CD4-positive, alpha-beta T cell treated with Interleukin-15 for 4 hours (primary cell): ENCODE measurements around the gene LCP1.

Experiments
- DNase-seq: peaks from one replicate; pipeline ENCODE4 v3.0.0-alpha.2; 2020; ENCODE audit warnings: low spot score

The LCP1 gene

DNA sequence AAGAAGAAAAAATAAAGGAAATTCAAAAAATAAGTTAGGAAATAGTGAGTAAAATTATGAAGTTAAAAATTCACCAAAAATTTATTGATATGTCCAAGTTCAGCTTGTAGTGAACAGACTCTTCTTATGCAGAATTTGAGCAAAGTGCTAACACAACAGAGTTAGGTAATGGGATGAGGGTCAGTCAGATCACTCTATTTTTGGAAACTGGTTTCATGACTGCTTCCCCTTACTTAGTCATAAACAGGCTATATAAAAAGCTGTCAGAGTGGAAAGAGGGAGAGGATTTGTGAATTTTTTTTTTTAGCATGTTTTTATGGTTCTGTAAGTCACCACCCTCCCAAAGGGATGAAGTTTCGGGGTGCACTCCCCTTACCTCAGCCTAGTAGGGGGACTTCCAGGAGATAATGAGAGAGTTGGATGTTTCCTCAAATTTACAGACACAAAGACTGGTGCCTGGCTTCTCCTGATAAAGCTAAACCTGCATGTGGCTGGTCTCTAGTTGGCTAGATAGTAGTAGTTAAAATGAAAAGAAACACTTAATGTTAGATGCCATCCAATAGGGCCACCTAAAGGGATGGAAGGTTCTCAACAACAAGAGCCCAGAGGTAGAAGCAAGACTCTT lies 81.7 kb downstream of the LCP1 start:
- DNase-seq, result no peak

GRCh38 chr13:46097663-46098062 lies 84.3 kb downstream of the LCP1 start:
- DNase-seq, result no peak

GRCh38 chr13:46097015-46097414 lies 85.0 kb downstream of the LCP1 start:
- DNase-seq, result no peak

- DNase-seq, result no peak
Observed at GRCh38 chr13:46094478-46094877, 87.5 kb downstream of the LCP1 start.

- DNase-seq, result no peak
Observed at GRCh38 chr13:46088821-46089562, 93.0 kb downstream of the LCP1 start.

DNA sequence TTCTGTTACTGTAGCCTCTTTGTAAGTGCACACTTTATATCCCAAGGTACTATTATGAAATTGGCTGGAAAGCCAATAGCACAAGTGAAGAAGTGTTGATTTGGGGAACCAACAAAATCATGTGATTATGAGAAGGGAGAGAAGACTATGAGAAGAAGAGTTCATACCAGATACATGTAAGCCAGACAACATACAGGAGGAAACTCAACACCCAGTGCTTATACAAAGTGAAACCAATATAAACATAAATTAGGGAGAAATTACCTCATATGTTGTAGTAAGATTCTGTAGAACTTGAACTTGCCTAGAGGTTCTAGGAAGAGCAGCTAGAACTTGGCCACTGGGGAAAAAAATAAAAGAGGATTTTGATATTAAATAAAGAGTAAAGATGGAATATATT lies 94.5 kb downstream of the LCP1 start:
- no peak for DNase-seq

- no peak for DNase-seq
Observed at GRCh38 chr13:46086985-46087384, 95.0 kb downstream of the LCP1 start.

- DNase-seq, result no peak
Observed at GRCh38 chr13:46086421-46086922, 95.5 kb downstream of the LCP1 start.

DNA sequence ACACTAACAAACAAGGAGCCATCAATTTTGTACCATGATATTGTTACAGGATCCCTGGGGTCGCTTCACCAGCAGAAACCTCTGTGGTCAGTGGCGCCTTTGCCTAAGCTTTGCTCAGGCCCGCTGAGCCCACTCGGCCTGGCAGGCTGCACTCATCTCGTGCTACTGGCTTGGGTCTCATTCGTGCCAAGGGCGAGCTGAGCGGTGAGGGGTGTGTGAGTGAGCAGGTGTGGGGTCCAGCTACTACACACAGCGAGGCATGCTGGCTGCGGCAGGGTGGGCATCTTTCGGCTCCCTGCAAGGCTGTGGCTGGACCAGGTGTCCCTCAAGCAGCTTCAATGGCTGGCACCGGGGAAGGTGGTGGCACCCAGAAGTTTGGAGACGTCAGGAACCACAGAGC lies 96.2 kb downstream of the LCP1 start:
- DNase-seq, result no peak

GRCh38 chr13:46082324-46082723 lies 99.7 kb downstream of the LCP1 start:
- DNase-seq, result no peak

- no peak for DNase-seq
Observed at GRCh38 chr13:46079770-46080169, 102.2 kb downstream of the LCP1 start.

DNA sequence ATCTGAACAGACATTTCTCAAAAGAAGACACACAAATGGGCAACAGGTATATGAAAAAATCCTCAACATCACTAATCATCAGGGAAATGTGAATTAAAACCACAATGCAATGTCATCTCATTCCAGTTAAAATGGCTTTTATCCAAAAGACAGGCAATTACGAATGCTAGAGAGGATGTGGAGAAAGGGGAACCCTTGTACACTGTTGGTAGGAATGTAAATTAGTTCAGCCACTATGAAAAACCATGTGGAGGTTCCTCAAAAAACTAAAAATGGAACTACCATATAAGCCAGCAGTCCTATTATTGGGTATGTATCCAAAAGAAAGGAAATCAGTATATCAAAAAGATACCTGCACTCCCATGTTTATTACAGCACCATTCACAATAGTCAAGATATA lies 104.7 kb downstream of the LCP1 start:
- no peak for DNase-seq

GRCh38 chr13:46076827-46077226 lies 105.2 kb downstream of the LCP1 start:
- no peak for DNase-seq
